ENCODE measurements around the gene STK16. TPM values are rescaled to one million over a fixed set of nuclear protein-coding genes. Genes with fewer than 3 reads are reported as not detected.
A peak's percentile ranks its signal among the peaks of the same experiment; 100 is the strongest.
"Not testable (repeated sequence)": the region's sequence is repeated elsewhere in the genome, so short reads cannot be mapped to it uniquely, and the experiment has no call there.

STK16 gene
- 16.3 TPM for total RNA-seq
- long read RNA-seq, partial matches to known transcripts, result 0 of 2 reads
- long read RNA-seq, other reads (novel, unspliced or antisense), result 1 of 2 reads

GRCh38 chr2:219245148-219245898, at the start of gene STK16, which contains the start of gene GLB1L:
STK16 (plus strand) TSS chr2:219245479; CDS start chr2:219246000, 521 bp downstream.
GLB1L (minus strand) TSS chr2:219245444; CDS start chr2:219243573, 1,871 bp downstream.
- intact Hi-C loops (cut with DNase I), result loop anchor here (1.0 to 5.0 kb wide), 3 partner anchors 17 to 47 kb away; partner anchors contain the start of genes ANKZF1, ATG9A and ZFAND2B
- DNase-seq (ENCODE audit: low spot score), result peak; percentile 98

- intact Hi-C loops (cut with DNase I), result no loop called here
- no peak for DNase-seq (ENCODE audit: low spot score)
These were observed 47.9 kb upstream of the STK16 start for GRCh38 chr2:219197388-219197787.

- no peak for DNase-seq (ENCODE audit: low spot score)
- intact Hi-C loops (cut with DNase I), result no loop called here
These were observed 46.3 kb upstream of the STK16 start for GRCh38 chr2:219198974-219199373.

GRCh38 chr2:219199470-219200211, 45.6 kb upstream of the STK16 start:
- DNase-seq (ENCODE audit: low spot score), result no peak
- intact Hi-C loops (cut with DNase I), result no loop called here

- intact Hi-C loops (cut with DNase I); DNase-seq (ENCODE audit: low spot score): not testable (repeated sequence)
These were observed 44.6 kb upstream of the STK16 start for GRCh38 chr2:219200502-219201326.

- intact Hi-C loops (cut with DNase I); DNase-seq (ENCODE audit: low spot score): not testable (repeated sequence)
These were observed 43.9 kb upstream of the STK16 start for GRCh38 chr2:219201331-219201730.

GRCh38 chr2:219204425-219205164, 40.7 kb upstream of the STK16 start:
- intact Hi-C loops (cut with DNase I), result no loop called here
- DNase-seq (ENCODE audit: low spot score), result no peak

GRCh38 chr2:219205165-219205538, 40.1 kb upstream of the STK16 start:
- no peak for DNase-seq (ENCODE audit: low spot score)
- intact Hi-C loops (cut with DNase I), result no loop called here

GRCh38 chr2:219205981-219206327, 39.3 kb upstream of the STK16 start:
- no peak for DNase-seq (ENCODE audit: low spot score)
- intact Hi-C loops (cut with DNase I), result loop anchor here (1.0 to 2.0 kb wide), 3 partner anchors 29 to 46 kb away; partner anchors contain the start of genes CNPPD1, GLB1L, NHEJ1 and STK16

GRCh38 chr2:219206328-219207133, 38.7 kb upstream of the STK16 start, which contains the start of gene ZFAND2B:
ZFAND2B (plus strand) TSS chr2:219206782; CDS start chr2:219206988, 206 bp downstream.
- peak; percentile 98 for DNase-seq (ENCODE audit: low spot score)
- intact Hi-C loops (cut with DNase I), result loop anchor here (1.0 to 2.0 kb wide), 3 partner anchors 30 to 46 kb away; partner anchors contain the start of genes CNPPD1, GLB1L, NHEJ1 and STK16

- intact Hi-C loops (cut with DNase I), result loop anchor here (2.0 kb wide), 1 partner anchor 31 kb away; the partner anchor contains the start of gene CNPPD1
- no peak for DNase-seq (ENCODE audit: low spot score)
These were observed 38.0 kb upstream of the STK16 start for GRCh38 chr2:219207134-219207883.

- intact Hi-C loops (cut with DNase I), result loop anchor here (2.0 kb wide), 1 partner anchor 31 kb away; the partner anchor contains the start of gene CNPPD1
- DNase-seq (ENCODE audit: low spot score), result no peak
These were observed 37.2 kb upstream of the STK16 start for GRCh38 chr2:219207884-219208740.

GRCh38 chr2:219209236-219210195, 35.8 kb upstream of the STK16 start:
- intact Hi-C loops (cut with DNase I), result no loop called here
- DNase-seq (ENCODE audit: low spot score), result no peak

- no peak for DNase-seq (ENCODE audit: low spot score)
These were observed 34.9 kb upstream of the STK16 start for GRCh38 chr2:219210196-219210885.

More at GRCh38 chr2:219210196-219210885, 34.9 kb upstream of the STK16 start:
- intact Hi-C loops (cut with DNase I), result no loop called here
